Stimulated activated CD4-positive, alpha-beta T cell treated with anti-CD3 and anti-CD28 coated beads, Interleukin-4, amount 100 ng/mL, for 4 hours (primary cell): Measurements from ENCODE around the gene PTPN2.
A peak's percentile ranks its signal among the peaks of the same experiment; 100 is the strongest.
"Not testable (repeated sequence)": the region's sequence is repeated elsewhere in the genome, so short reads cannot be mapped to it uniquely, and the experiment has no call there.

ENCODE experiments used
- DNase-seq, 2 experiments: peaks; one replicate each; pipeline ENCODE4 v3.0.0-alpha.2; 2020

The PTPN2 gene

DNA sequence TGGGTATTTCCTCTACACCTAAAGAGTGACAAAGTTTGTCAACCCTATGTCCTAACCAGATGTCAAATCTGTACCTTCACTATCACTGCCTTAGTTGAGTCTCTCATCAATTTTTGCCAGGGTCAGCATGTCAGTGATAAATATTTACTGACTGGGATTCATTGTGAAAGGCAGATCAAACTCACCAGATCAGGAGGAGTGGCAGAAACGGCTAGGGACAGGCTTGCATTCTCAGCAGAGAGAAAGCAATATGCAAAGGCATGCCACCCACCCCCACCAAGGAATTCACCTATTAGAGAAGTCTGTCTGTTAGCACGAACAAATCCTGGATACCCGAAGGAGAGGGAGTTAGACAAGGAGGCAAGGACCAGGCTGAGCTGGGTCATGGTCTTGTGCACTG is 62.6 kb downstream of the PTPN2 start:
- no peak for DNase-seq

DNA sequence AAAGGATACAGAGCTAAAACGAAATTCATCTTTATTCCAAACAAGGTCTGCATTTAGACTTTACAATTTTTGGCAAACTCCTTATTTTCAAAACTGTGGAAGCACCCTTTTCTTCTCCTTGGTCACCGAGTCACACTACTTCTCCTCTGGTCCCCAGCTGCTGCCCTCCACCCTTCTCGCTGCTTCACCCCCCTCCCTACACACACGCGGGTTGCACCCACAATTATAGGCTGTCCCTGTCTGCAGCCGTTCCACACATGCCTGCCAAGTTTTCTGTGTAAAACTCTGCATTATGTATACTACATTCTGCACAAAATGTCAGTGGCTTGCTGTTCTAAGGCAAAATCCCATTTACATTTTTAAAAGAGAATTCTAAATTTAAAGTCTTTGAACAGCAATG is 63.5 kb downstream of the PTPN2 start:
- DNase-seq = no peak

DNA sequence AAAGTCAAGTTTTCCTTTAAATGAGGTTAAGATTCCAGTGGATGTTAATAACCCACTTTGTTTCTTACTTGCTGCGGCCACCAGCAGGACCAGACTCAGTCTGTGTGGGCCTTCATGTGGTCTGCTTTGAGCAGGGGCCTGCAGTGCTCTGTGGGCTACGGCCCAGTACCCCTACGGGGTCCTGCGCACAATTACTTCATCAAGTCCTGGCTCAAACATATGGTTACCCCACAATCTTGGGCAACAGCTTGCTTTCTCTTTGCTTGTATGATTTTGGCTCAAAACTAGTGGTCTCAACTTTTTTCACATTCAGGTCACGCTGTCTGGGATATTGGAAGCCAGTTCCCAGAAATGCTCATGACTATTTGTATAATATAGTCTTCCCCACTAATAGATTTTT is 64.2 kb downstream of the PTPN2 start:
- DNase-seq = no peak

DNA sequence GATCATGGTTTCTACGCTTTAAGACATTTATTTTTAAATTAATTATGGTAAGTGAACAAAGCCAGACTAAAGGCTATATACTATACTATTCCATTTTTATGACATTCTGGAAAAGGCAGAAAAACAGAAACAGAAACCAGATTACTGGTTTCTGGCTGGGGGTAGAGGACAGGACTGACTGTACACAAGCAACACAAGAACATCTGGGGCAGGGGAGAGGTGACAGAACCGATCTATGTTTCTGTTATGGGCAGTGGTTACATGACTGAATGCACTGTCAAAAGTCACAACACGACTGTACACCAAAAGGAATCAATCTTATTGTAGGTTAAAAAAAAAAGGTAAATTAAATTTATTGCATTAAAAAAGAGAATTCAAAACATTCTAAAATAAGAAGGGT is 64.7 kb downstream of the PTPN2 start:
- DNase-seq = no peak

DNA sequence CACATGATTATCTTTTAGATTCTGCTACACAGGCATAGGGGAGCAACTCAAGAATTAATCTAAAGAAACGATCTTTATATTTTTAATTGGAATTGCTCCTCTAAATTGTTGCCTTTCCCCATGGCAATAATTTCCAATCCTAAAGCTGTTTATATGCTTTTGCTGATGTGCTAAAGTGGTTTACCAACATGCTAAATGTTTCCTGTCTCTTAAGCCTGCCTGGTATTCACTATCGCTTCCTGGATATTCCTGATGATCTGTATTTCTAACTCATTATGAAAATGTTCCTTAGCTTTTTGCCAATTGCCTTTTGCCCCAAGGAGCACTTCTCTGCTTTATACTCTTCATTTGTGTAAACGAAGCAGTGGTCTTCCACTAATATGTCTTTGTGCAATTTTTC is 65.8 kb downstream of the PTPN2 start:
- DNase-seq = no peak

DNA sequence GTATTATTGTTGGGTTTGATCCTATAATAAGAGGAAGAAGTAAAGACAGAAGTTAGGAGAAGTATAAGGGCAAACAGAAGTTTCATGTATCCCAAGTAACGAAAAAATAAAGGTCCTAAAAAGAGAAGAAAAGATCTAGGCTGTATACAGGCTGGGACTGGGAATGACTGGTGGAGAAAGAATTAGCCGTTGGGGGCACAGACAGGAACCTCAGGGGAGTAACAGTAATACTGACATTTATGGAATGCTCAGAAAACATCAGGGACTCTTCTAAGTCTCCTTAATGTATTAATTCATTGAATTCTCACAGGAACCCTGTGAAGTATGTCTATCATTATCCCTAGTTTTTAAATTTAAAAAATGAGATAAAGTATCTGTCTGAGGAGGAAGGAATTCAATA is 67.6 kb downstream of the PTPN2 start:
- no peak for DNase-seq

DNA sequence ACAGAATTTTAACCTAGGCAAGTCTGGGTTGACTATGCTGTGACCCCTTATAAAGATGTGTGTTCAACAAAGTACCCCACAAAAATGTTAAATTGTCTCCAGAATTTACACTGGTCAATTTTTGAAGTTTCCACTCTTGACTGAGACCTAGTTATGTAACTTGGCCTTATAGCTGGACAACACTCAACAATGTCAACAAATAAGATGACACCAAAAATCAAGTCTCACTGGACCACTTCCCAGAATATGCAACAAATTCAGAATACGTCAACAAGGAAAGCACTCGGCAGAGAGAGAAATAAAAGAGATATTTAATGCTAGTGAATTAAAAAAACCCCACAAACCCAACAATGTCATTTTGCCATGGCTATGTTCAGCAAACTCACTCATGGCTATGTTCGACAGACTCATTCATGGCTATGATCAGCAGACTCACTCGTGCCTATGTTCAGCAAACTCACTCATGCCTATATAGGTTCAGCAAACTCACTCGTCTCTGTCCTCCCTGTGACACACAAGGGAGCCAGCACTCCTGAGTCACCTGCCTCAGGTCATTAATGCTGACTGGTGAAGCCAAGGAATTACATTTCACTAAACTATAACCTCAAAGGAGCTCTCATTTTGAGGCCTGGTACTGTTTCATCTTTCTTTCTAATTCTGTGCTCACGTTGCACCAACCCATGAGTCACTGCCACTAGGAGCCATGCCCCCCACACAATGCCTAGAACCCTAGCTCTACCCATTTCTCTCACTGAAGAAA is 72.7 kb downstream of the PTPN2 start:
- DNase-seq = no peak

DNA sequence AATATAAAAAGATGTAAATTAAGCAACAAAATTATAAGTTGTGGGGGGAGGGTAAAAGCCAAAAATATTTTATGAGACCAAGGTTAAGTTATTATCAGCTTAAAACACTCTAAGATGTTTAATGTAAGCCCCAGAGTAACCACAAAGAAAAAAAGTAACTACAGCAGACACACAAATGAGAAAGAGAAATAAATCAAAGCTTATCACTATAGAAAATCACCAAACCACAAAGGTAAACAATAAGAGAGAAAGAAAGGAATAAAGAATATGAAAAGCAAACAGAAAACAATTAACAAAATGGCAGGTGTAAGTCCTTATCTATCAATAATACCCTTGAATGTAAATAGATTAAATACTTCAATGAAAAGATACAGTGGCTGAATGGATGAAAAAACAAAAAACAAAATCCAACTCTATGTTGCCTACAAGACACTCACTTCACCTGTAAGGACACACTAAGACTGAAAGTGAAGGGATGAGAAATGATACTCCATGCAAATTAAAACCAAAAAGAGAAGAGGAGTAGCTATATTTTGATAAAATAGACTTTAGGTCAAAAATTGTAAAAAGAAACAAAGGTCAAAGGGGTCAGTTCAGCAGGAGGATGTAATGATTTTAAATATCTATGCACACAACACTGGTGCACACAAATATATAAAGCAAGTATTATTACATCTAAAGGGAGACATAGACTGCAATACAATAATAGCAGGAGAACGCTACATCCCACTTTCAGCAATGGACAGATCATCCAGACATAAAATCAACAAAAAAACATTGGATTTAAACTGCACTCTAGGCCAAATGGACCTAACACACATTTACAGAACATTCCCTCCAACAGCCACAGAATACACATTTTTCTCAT is 80.7 kb downstream of the PTPN2 start:
- no peak for DNase-seq

DNA sequence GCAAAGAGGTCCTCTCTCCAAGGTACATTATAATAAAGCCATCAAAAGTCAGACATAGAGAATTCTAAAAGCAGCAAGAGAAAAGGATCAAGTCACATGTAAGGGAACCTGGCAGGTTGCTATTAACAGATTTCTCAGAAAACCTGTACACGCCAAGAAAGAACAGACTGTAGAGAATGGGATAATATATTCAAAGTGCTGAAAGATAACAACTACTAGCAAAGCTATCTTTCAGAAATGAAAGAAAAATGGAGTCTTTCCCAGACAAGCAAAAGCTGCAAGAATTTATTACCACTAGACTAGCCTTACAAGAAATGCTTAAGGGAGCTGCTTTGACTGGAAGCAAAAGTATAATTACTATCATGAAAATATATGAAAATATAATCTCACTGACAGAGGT is 81.5 kb downstream of the PTPN2 start:
- DNase-seq = no peak

DNA sequence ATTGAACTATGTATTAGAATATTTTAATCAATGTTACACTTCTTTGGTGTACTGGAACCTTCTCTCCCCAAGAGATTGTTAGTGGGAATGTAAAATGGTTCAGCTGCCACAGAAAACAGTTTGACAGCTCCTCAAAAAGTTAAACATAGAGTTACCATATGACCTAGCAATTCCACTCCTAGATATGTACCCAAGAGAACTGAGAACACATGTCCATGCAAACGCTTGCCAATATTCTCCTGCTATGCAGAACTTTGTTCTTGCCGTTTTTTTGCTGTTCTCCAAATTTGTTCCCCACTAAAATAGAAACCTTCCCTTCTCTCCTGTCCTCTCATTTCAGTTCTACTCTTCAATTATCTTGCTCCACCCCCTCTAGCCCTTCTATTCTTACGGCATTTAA is 87.6 kb downstream of the PTPN2 start:
- DNase-seq = no peak

DNA sequence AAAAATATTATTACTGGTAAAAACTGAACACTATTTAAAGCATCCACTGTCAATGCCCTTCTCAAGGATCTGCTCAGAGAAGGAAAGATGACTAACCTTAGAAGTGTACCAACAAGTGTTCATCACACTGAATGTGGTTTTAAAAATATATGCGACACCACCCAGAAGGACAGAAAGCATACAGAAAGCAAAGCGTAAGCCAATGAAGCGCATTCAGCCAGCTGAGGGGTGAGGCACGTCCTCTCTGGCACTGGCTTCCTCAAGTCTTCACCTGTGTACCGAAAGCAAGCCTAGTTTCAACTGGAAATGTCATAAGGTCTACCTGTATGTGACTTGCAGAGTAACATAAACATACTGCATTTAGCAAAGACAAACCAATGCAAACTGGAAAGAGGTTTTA is 92.4 kb downstream of the PTPN2 start:
- no peak for DNase-seq

DNA sequence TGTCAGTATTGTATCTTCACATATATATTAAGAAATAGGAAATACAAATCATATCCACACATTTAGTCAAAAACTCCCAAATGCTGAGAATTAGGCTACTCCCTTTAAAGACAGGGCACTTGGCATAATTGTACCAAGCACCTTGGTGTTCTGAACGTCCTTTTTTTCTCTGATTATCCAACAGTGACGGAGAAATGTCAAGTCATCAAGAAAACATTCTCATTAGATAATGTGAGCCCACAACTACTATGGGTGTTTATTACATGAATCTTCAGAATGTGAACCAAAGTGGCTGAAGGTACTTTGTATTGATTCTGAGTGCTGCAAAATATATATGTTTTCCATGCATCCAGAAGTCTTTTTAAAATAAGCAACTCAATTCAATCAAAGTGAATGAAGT is 97.4 kb downstream of the PTPN2 start:
- no peak for DNase-seq

DNA sequence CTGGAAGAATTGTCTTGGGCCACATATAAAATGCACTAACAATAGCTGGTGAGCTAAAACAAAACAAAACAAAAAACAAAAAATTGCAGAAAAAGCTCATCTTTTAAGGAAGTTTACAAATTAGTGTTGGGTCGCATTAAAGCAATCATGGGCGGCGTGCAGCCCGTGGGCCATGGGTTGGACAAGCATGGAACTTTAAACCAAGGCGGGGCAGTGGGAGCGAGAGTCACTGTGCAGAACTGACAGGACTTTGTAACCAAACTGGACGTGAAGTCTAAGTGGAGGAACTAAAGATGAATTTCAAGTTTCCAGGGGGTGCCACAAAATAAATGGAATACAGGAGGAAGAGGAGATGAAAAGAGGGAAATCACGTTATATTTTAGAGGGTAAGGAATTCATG is 100.5 kb downstream of the PTPN2 start:
- no peak for DNase-seq

DNA sequence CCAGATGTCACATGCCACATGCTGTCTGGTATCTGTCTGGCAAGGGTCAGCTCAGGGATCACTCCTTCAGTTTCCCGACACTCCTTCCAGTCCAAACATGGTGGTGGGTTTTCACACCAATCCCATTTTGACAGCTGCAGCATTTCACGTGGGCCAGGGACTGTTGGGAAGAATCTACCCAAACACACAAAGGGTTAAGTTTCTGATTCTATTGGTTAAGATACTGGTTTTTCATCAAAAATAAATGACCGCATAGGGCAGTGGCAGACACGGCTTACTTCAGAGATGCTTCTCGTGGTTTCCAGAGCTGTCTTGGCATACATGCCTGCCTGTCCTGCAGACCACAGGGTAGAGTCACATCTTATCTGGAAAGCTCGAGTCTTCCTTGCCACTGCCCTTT is 101.5 kb downstream of the PTPN2 start:
- DNase-seq = no peak

DNA sequence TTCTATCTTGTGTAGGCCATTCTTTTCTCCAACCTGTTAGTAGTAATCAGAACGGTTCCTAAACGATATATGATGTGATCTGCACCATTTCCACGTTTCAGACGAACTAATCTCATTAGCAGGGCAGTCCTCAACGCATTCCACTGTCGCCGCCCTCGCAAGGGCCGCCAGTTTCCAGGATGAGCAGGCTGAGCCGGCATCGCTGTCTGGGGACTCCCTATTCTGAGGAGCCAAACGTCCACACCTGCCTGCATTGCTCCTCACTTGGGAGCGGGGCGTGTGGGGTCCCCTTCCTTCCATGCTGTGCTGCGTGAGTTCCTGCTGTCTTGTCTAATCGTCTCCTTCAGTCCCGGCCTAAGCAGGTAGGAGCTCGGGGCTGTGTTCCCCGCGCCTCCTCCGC is 104.6 kb downstream of the PTPN2 start:
- no peak for DNase-seq

DNA sequence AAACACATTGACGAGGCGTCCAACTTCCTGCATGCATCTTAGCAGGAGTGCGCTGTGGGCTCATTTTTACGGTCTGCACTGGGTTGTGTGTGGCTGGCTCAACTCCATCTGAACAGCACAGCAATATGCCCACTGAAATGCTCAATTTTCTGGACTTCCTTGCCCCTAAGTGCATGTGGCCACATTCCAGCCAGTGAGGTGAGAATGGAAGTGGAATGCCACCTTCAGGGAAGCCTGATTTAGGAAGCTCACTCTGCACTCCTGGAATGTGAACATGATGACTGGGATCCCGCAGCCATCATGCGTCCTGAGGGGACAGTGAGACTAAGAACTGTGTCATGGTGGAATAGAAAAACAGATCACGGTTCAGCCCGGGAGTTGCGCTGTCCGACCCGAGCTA is 105.0 kb downstream of the PTPN2 start:
- DNase-seq = no peak

DNA sequence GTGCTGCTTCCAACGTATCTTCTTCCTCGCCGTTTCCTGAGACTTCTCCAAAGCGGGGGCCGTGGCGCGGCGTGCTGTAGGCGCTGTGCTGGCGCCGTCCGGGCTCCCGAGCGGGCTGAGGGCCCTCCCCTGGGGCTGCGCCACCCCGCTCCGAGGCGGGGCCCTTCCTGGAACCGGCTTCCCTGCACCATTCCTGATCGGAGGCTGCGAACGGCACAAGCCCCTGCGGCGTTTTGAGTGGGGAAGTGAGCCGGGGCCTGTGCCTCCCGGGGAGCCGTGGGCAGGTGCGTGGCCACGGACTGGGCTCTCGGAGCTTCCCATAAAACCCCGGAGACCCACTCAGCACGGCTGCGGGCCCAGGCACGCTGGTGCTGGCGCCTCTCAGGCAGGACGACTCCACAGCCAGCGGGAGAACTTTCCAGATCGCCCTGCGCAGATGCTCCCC is 106.5 kb downstream of the PTPN2 start:
- DNase-seq = no peak

DNA sequence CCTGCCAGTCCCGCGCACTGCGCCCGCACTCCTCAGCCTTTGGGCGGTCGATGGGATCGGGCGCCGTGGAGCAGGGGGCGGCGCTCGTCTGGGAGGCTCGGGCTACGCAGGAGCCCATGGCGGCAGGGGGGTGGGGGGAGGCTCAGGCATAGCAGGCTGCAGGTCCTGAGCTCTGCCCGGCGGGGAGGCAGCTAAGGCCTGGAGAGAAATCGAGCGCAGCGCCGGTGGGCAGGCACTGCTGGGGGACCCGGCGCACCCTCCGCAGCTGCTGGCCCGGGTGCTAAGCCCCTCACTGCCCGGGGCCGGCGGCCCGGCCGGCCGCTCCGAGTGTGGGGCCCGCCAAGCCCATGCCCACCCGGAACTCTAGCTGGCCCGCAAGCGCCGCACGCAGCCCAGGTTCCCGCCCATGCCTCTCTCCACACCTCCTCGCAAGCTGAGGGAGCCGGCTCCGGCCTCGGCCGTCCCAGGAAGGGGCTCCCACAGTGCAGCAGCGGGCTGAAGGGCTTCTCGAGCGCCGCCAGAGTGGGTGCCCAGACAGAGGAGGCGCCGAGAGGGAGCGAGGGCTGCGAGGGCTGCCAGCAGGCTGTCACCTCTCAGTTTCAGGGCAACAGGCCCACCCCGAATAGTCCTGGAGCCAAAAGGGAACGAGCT is 107.1 kb downstream of the PTPN2 start:
- no peak for DNase-seq

DNA sequence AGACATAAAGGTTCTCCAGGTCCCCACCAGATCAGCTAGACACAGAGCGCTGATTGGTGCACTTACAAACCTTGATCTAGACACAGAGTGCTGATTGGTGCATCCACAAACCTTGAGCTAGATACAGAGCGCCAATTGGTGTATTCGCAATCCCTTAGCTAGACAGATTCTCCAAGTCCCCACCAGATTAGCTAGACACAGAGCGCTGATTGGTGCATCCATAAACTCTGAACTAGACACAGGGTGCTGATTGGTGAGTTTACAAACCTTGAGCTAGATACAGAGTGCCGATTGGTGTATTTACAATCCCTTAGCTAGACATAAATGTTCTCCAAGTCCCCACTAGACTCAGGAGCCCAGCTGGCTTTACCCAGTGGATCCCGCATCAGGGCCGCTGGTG is 107.6 kb downstream of the PTPN2 start:
- DNase-seq = not testable (repeated sequence)

DNA sequence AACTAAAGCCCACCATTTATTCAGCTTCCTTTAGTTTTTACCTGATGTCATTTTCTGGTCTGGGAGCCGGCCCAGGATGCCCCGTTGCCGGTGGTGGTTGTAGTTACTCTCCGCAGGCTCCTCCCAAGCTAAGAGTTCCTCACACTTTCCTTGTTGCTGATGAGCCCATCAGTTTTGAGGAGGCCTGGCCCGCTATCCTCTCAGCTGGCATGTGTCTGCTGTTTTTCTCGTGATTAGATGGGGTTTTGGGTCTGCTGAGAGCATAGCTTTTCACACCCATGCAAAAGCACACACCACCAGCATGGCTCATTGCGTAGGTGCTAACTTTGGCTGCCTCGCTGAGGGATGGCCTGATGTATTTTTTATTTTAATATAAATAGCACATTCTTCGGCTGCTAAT is 109.1 kb downstream of the PTPN2 start:
- peak in 1 of 2 experiments; percentile 11 for DNase-seq

DNA sequence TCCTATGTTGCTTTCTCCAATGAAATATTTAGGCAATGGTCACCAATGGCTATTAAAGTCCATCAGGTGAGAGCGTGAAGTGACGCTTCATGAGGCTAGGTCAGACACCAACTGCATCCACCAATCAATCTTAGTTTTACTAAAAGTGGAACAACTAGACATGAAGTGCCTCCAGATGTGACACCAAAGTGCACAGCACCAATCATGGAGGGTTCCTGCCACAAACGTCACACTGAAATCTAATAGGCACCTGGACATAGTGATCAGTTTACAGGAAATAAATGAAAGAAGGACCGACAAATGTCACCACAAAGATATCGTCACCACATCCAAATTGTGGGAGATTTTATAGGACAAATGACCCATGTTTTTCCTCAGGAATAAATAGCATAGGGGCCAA is 110.7 kb downstream of the PTPN2 start:
- no peak for DNase-seq

DNA sequence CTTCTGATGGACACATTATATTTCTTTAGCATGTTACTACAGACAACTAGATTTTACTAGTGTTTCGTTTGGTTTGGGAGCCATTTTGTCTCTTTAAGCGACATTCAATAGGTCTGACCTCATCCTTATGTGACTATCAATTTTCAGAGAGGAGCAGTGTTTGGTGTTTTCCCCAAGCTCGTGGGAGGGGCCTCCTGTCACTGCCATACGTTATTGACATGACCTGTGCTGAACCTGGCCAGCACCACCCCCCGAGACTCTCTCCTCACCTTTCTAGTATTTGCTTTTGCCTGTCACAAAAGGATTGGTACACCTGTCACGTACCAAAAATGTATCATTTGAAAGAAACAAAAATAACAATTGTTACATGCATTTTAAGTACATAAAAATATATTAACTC is 111.9 kb downstream of the PTPN2 start:
- DNase-seq = no peak

DNA sequence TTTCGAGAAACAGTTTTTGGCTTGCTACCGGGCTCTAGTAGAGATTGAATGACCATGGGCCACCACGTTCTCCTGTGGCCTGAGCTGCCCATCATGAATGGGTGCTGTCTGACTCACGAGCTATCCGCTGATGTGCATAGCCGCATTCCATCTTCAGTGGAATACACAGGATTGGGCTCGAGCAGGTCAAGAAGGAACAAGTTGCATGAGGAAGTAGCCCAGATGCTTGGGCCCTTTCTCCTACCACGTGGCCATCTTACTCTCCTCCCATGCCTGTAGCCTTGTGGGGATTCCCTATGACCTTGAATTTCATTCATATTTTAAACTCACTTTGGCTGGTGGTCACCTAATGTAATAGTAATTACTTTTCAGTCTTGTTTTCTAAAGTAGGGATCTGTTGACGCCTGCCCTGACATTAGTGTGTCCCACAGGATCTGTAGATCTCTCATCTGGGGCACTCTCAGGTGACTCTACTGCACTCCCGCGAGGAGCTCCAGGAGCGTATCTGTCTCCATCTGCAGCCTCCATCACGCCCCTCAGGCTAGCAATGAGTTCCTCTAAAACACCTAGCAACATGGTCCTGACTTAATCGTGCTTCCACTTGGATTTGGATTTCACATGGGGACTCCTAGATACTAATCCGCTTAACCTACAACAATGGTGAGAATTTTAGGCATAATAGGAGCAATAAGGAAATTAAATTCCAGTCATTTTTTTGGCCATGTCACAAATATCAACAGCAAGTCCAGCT is 113.4 kb downstream of the PTPN2 start:
- DNase-seq = no peak
